K562 (cell line): ENCODE results near the gene TENT5A. TPM values are rescaled to one million over a fixed set of nuclear protein-coding genes. Genes with fewer than 3 reads are reported as not detected.
A peak's percentile ranks its signal among the peaks of the same experiment; 100 is the strongest.

Experiments used
- BDP1 ChIP-seq: IDR thresholded peaks from 3 replicates; pipeline ENCODE4 v1.6.1; 2011; ENCODE audit not compliant: insufficient read length, insufficient read depth
- CTBP1 ChIP-seq: fragments of 450-650 bp; IDR thresholded peaks from 2 replicates; pipeline ENCODE4 v1.6.1; 2016; ENCODE audit warnings: borderline replicate concordance
- EGR1 ChIP-seq: fragments of 450-650 bp; conservative IDR thresholded peaks from 2 replicates; pipeline ENCODE4 v1.6.1; 2017; ENCODE audit warnings: mild to moderate bottlenecking
- EP300 ChIP-seq: IDR thresholded peaks from 2 replicates; pipeline ENCODE4 v1.6.1; 2012; ENCODE audit warnings: low read length, improper control_type of control experiment
- ESRRB ChIP-seq: fragments of 250-450 bp; sonication (Bioruptor Pico); IDR thresholded peaks from 2 replicates; pipeline ENCODE4 v1.5.0; 2020; ENCODE audit warnings: mild to moderate bottlenecking, moderate library complexity, borderline replicate concordance
- ETV1 ChIP-seq: fragments of 450-650 bp; conservative IDR thresholded peaks from 2 replicates; pipeline ENCODE4 v1.6.1; 2016; ENCODE audit warnings: missing genetic modification characterization, control low read depth, low read depth, missing compliant biosample characterization
- HNRNPLL ChIP-seq: fragments of 200-400 bp; formaldehyde crosslinking; IDR thresholded peaks from 2 replicates; pipeline ENCODE4 v1.6.1; 2017; ENCODE audit warnings: low read length, low read depth, mild to moderate bottlenecking; ENCODE audit not compliant: poor library complexity, severe bottlenecking
- KDM2B ChIP-seq: fragments of 250-450 bp; sonication (Bioruptor Pico); IDR thresholded peaks from 2 replicates; pipeline ENCODE4 v1.8.0; 2021; ENCODE audit warnings: mild to moderate bottlenecking, moderate library complexity
- LEF1 ChIP-seq: fragments of 450-650 bp; IDR thresholded peaks from 2 replicates; pipeline ENCODE4 v1.6.1; 2016; ENCODE audit warnings: mild to moderate bottlenecking
- MTA3 ChIP-seq: fragments of 450-650 bp; formaldehyde crosslinking; IDR thresholded peaks from 2 replicates; pipeline ENCODE4 v1.6.1; 2017; ENCODE audit warnings: mild to moderate bottlenecking, borderline replicate concordance
- NR2C2 ChIP-seq, 2 experiments: fragments of 200-800 bp in 1 of 2; sonication (Bioruptor generic) in 1 of 2; sonication (generic) in 1 of 2; formaldehyde crosslinking in 1 of 2; IDR thresholded peaks; 2 replicates each; pipeline versions ENCODE4 v1.6.1 to v1.8.0; 2016 to 2022; ENCODE audit warnings: mild to moderate bottlenecking in 1 of 2, missing compliant biosample characterization in 1 of 2, missing genetic modification characterization in 1 of 2, missing genetic modification reagents in 1 of 2
- NR4A1 ChIP-seq, 2 experiments: fragments of 250-450 bp in 1 of 2; fragments of 450-650 bp in 1 of 2; sonication (Bioruptor Pico) in 1 of 2; IDR thresholded peaks; 2 replicates each; pipeline versions ENCODE4 v1.4.0 to v1.6.1; 2016 to 2020; ENCODE audit warnings: mild to moderate bottlenecking in 2 of 2, missing compliant biosample characterization in 1 of 2, missing genetic modification characterization in 1 of 2, moderate library complexity in 1 of 2
- SOX6 ChIP-seq: fragments of 450-650 bp; IDR thresholded peaks from 2 replicates; pipeline ENCODE4 v1.6.1; 2014; ENCODE audit warnings: mild to moderate bottlenecking
- SRF ChIP-seq, 2 experiments: fragments of 250-450, 450-650 bp in 1 of 2; sonication (Bioruptor Pico) in 1 of 2; sonication (generic) in 1 of 2; formaldehyde crosslinking; IDR thresholded peaks; 2 replicates each; pipeline versions ENCODE4 v1.5.0 to v1.5.1; 2020 to 2022; ENCODE audit warnings: mild to moderate bottlenecking in 1 of 2, missing genetic modification reagents in 1 of 2
- ZNF57 ChIP-seq: fragments of 450-650 bp; formaldehyde crosslinking; IDR thresholded peaks from 2 replicates; pipeline ENCODE4 v1.4.0; 2020; ENCODE audit warnings: mild to moderate bottlenecking, moderate library complexity
- polyA plus RNA-seq, 8 experiments: library from polyadenylated mRNA; depleted of rRNA in 4 of 8; stranded (reverse) in 5 of 8; unstranded in 3 of 8; fragments of >200 nt; fragmentation: Nextera tagmentation in 2 of 8; fragmentation: Illumina TruSeq in 1 of 8; extraction: Ambion mirVana in 2 of 8; extraction: Trizol in 1 of 8; gene quantifications; 2 replicates each; pipeline versions ENCODE4 v1.2.1 to v1.2.3, GENCODE V29; 2011 to 2014; ENCODE audit warnings: inconsistent platforms in 1 of 8, missing spikeins in 1 of 8
- total RNA-seq, 7 experiments: library from RNA; depleted of rRNA in 6 of 7; stranded (reverse); fragments of >200 nt in 6 of 7; fragmentation: Illumina TruSeq in 2 of 7; extraction: Trizol in 2 of 7; gene quantifications; 2 replicates each; pipeline versions ENCODE4 v1.2.1 to v1.2.3, GENCODE V29; 2011 to 2021; ENCODE audit warnings: low replicate concordance in 1 of 7
- TF ChIP-seq, protein P1 (sequence below): fragments of 250-450 bp; sonication (Bioruptor Pico); IDR thresholded peaks from 2 replicates; pipeline ENCODE4 v1.8.0; 2022; ENCODE audit warnings: inconsistent platforms, mild to moderate bottlenecking, moderate library complexity, borderline replicate concordance

Gene TENT5A
- total and polyA plus RNA-seq, 9 of the 15 experiments (the other 6 are each of a cell fraction or from before 2014, with no cell fraction given): 0.77 to 2.3 (median 1.3) TPM

- no peak for TF ChIP-seq NR2C2 (CRISPR knock-in tag; IDR thresholded peaks at IDR 0.05)
- no peak for TF ChIP-seq NR2C2 (tag; IDR thresholded peaks at IDR 0.05)
- TF ChIP-seq BDP1: no peak
- no peak for TF ChIP-seq NR4A1 (CRISPR knock-in tag; IDR thresholded peaks at IDR 0.05)
- no peak for TF ChIP-seq NR4A1 (tag; IDR thresholded peaks at IDR 0.05)
- TF ChIP-seq EGR1: peak; percentile 47
- no peak; the same call in 1 of the 2 replicates for TF ChIP-seq MTA3
- peak; percentile 58 for TF ChIP-seq ETV1 (tag)
- TF ChIP-seq ZNF57: no peak
- TF ChIP-seq KDM2B (CRISPR knock-in tag): no peak
- TF ChIP-seq HNRNPLL: no peak
- TF ChIP-seq SRF (CRISPR knock-in tag; IDR thresholded peaks at IDR 0.05): no peak
- no peak for TF ChIP-seq EP300
- TF ChIP-seq SOX6: no peak
- TF ChIP-seq CTBP1: peak; percentile 68
- no peak for TF ChIP-seq LEF1
- TF ChIP-seq, protein P1, sequence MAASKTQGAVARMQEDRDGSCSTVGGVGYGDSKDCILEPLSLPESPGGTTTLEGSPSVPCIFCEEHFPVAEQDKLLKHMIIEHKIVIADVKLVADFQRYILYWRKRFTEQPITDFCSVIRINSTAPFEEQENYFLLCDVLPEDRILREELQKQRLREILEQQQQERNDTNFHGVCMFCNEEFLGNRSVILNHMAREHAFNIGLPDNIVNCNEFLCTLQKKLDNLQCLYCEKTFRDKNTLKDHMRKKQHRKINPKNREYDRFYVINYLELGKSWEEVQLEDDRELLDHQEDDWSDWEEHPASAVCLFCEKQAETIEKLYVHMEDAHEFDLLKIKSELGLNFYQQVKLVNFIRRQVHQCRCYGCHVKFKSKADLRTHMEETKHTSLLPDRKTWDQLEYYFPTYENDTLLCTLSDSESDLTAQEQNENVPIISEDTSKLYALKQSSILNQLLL: no peak
- no peak for TF ChIP-seq ESRRB
Observed at GRCh38 chr6:81752084-81752920, at the start of gene TENT5A (continued).
